Activated CD8-positive, alpha-beta memory T cell treated with anti-CD3 and anti-CD28 coated beads, Interleukin-2, amount 10 ng/mL, durations not matched to agents 7 days and 5 days (primary cell): Measurements from ENCODE around the gene SHLD1. TPM values are rescaled to one million over a fixed set of nuclear protein-coding genes. Genes with fewer than 3 reads are reported as not detected.
A peak's percentile ranks its signal among the peaks of the same experiment; 100 is the strongest.

ENCODE experiments used
- ATAC-seq: fragments of 150-1000 bp; cut with Tn5 transposase; one replicate; pipeline ENCODE4 v1.10.0; 2021; ENCODE audit warnings: moderate library complexity
- CTCF ChIA-PET: fragments of 350-600 bp; sonication (Branson Sonifier 250); formaldehyde crosslinking; loops from one replicate; lab custom pipeline; 2021; ENCODE audit warnings: antibody characterized with exemption; lab: Charles Lee
- DNase-seq: peaks from one replicate; pipeline ENCODE4 v3.0.0-alpha.2; 2020
- H3K27ac Mint-ChIP-seq: one replicate; pipeline ENCODE4 v1.8.0; 2021; ENCODE audit warnings: mild to moderate bottlenecking, mixed read lengths
- H3K27me3 Mint-ChIP-seq: one replicate; pipeline ENCODE4 v1.8.0; 2021; ENCODE audit warnings: mixed read lengths
- H3K36me3 Mint-ChIP-seq: one replicate; pipeline ENCODE4 v1.8.0; 2021; ENCODE audit warnings: mild to moderate bottlenecking, mixed read lengths
- H3K4me1 Mint-ChIP-seq: one replicate; pipeline ENCODE4 v1.8.0; 2021; ENCODE audit warnings: mixed read lengths
- H3K4me3 Mint-ChIP-seq: one replicate; pipeline ENCODE4 v1.8.0; 2021; ENCODE audit warnings: mild to moderate bottlenecking, moderate library complexity, mixed read lengths
- H3K9me3 Mint-ChIP-seq: one replicate; pipeline ENCODE4 v1.8.0; 2022; ENCODE audit warnings: low read depth, mixed read lengths
- total RNA-seq, 2 experiments: library from RNA; stranded (reverse); gene quantifications; one replicate each; pipeline ENCODE4 v1.2.3, GENCODE V29; 2021

The SHLD1 gene
- total RNA-seq, 2 experiments from 2014 or later, result 8.5 to 9.1 TPM

DNA sequence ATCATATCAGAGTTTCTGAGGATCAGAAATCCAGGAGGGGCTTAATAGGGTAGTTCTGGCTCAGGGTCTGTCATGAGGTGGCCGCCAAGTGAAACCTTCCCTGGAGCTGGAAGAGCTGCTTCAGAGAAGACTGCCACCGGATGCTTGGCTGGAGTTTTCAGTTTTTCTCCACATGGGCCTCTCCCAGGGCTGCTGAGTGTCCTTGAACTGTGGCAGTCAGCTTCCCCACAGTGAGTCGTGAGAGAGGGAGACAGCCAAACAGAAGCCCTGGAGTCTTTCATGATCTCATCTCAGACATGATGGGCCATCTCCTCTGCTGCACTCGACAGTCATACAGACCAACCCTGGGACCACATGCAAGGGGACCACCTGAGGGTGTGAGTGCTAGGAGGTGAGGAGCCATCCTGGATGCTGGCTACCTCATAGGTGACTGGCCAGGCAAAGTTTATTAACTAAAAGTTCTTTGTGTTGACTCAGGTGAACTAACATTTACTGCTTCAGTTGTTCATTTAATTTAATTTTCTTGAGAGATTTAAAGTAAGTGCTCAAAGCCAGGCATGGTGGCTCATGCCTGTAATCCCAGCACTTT lies 71.5 kb downstream of the SHLD1 start:
- Mint-ChIP-seq H3K27me3 (no peaks in the 10 kb centered on the region), H3K36me3 (peaks cover 5% of the 10 kb centered on the region), H3K4me3 (no peak overlapping the region), H3K27ac (no peak overlapping the region), H3K4me1 (peaks cover 11% of the 10 kb centered on the region), H3K9me3 (no peaks in the 10 kb centered on the region)
- no peak for DNase-seq
- no peak for ATAC-seq
- CTCF ChIA-PET, result interaction anchor here (0.9 kb wide), 1 partner anchor 262 kb away, joined by 3 read pairs; no protein-coding TSS in a partner anchor

DNA sequence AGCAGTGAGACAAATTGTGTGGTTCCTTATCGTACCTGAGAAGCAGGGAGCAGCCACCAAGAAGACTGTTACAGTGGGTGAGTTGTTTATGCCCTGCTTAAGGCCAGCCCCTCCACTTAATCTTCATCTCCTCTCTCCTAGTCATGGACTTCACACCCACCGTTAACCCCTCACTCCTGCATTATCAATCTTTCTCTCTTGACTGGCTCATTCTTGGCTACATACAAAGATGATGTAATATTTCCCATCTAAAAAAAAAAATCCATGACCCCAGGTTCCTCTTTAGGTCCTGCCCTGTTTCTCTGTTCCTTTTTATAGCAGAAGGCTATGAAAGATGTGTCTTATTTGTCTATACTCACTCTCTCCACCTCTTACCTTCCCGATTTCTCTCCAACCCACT lies 72.4 kb downstream of the SHLD1 start:
- Mint-ChIP-seq H3K27ac (no peak overlapping the region), H3K27me3 (no peaks in the 10 kb centered on the region), H3K9me3 (no peaks in the 10 kb centered on the region), H3K36me3 (peaks cover 5% of the 10 kb centered on the region), H3K4me3 (no peak overlapping the region), H3K4me1 (peaks cover 19% of the 10 kb centered on the region)
- DNase-seq (no peak), ATAC-seq (no peak)
- CTCF ChIA-PET, result no interaction called here

DNA sequence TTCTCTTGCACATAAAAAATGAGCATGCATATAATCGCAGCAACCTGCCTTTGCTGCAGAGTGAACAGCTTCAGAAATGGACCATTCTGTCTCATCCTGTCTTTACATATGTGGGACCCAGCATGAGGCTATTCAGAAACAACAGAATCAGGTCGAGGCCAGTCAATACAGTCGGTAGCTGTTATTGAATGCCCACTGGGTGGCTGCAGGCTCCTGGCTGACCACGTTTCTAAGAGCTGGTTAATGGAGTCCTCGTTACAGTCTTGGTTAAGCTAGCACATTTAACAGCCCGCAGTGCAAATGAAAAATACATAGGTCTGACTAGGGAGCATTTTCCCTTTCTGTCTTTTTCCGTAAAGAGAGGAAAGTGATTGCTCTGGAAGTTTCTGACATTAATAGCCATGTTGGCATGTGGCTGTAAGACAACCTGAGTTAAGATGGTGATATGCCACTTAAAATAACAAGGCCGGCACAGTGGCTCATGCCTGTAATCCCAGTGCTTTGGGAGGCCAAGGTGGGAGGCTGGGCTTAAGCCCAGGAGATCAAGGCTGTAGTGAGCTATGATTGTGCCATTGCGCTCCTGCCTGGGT lies 75.0 kb downstream of the SHLD1 start:
- ATAC-seq (no peak), DNase-seq (no peak)
- peaks cover 3% of the 10 kb centered on the region for H3K36me3 Mint-ChIP-seq
- H3K9me3 Mint-ChIP-seq, result no peaks in the 10 kb centered on the region
- H3K4me1 Mint-ChIP-seq, result peaks cover 24% of the 10 kb centered on the region
- H3K4me3 Mint-ChIP-seq, result no peak overlapping the region
- H3K27ac Mint-ChIP-seq, result no peak overlapping the region
- CTCF ChIA-PET, result interaction anchor here (0.8 to 1.8 kb wide), 2 partner anchors 8 to 37 kb away, joined by 3 to 5 read pairs; no protein-coding TSS in a partner anchor
- no peaks in the 10 kb centered on the region for H3K27me3 Mint-ChIP-seq

DNA sequence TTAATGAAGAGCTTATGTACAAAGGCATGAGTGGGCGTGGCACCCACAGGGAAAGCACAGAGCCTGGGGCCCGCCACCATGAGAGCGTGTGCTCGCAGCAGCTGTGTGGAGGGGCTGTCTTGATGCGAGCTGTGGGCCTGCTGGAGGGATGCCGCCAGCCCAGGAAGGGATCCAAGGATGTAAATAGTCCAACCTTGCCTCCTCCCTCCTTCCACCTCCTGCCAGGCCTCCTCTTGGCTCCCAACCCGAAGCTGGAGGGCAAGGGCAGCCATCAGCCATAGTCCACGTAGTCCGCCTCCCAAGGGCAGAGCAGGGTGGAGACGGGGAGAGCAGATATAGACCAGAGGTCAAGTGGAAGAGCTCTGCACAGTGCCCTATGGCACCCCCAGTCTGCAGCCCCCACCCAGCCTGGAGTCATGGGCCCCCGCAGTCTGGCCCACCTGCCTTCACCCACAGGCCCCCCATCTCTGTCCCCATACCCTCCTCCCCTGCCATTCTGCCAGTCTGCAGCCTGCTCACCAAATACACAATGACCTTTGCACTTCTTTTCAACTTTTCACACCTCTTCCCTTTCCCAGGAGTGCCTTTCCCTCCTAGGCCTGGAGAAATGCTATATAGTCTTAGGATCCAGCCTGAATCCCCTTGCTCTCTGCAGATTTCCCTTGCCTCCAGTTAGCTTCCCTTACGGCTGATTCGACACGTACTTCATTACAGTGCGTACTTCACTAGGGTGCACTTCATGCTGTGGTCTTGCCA lies 77.1 kb downstream of the SHLD1 start:
- CTCF ChIA-PET, result interaction anchor here (1.8 kb wide), 1 partner anchor 10 kb away, joined by 5 read pairs; no protein-coding TSS in a partner anchor
- no peak for DNase-seq
- Mint-ChIP-seq H3K4me3 (no peak overlapping the region), H3K9me3 (no peaks in the 10 kb centered on the region), H3K36me3 (no peaks in the 10 kb centered on the region), H3K27me3 (no peaks in the 10 kb centered on the region), H3K27ac (no peak overlapping the region), H3K4me1 (peaks cover 24% of the 10 kb centered on the region)
- ATAC-seq, result no peak

DNA sequence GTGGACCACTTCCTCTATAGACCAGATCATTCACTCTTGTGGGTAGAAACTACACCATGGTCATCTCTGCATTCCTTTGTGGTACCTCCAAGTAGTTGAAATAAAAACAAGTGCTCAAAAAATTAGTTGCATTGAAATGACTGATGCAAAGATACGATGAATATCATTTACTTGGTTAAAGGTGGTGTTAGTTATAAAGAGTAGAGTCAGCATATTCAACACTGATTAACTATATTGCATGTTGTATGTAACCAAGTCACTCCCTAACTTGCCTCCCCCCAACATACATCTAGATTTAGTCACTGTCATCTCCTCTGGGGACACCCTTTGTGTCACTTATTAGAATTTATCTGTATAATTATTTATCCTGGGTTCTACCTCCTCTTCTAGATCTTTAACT lies 77.7 kb downstream of the SHLD1 start:
- H3K4me3 Mint-ChIP-seq, result no peak overlapping the region
- peaks cover under 1% of the 10 kb centered on the region for H3K36me3 Mint-ChIP-seq
- CTCF ChIA-PET, result no interaction called here
- peaks cover 24% of the 10 kb centered on the region for H3K4me1 Mint-ChIP-seq
- no peak overlapping the region for H3K27ac Mint-ChIP-seq
- H3K27me3 Mint-ChIP-seq, result no peaks in the 10 kb centered on the region
- DNase-seq (no peak), ATAC-seq (no peak)
- no peaks in the 10 kb centered on the region for H3K9me3 Mint-ChIP-seq

DNA sequence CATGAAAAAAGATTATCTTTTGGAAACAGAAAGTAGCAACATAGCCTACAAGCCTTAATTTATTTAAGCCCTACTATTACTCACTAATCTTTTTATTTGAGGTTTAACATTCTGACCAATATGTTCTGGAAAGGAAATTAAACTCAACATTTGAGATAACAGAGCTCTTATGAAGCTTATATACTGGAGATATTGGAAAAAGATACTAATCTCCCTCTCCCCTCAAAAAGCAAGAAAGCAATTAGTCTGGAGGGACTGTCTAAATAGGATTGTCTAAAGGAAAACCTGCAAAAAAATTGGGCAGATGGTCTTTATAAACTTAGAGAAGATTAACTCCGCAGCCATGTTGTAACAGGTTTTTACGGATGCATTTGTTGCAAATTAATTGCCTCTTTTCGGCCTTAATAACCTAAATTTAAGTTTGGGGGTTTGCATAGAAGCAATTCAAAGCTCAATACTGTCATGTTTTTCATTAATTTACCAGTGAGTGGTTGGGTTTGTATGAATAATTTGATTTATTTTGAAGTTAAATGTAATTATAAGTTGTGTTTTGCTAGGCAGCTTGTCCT lies 79.1 kb downstream of the SHLD1 start:
- DNase-seq (no peak), ATAC-seq (no peak)
- H3K4me3 Mint-ChIP-seq, result no peak overlapping the region
- peaks cover 16% of the 10 kb centered on the region for H3K4me1 Mint-ChIP-seq
- no peaks in the 10 kb centered on the region for H3K9me3 Mint-ChIP-seq
- H3K36me3 Mint-ChIP-seq, result peaks cover 5% of the 10 kb centered on the region
- no peak overlapping the region for H3K27ac Mint-ChIP-seq
- CTCF ChIA-PET, result no interaction called here
- H3K27me3 Mint-ChIP-seq, result no peaks in the 10 kb centered on the region

DNA sequence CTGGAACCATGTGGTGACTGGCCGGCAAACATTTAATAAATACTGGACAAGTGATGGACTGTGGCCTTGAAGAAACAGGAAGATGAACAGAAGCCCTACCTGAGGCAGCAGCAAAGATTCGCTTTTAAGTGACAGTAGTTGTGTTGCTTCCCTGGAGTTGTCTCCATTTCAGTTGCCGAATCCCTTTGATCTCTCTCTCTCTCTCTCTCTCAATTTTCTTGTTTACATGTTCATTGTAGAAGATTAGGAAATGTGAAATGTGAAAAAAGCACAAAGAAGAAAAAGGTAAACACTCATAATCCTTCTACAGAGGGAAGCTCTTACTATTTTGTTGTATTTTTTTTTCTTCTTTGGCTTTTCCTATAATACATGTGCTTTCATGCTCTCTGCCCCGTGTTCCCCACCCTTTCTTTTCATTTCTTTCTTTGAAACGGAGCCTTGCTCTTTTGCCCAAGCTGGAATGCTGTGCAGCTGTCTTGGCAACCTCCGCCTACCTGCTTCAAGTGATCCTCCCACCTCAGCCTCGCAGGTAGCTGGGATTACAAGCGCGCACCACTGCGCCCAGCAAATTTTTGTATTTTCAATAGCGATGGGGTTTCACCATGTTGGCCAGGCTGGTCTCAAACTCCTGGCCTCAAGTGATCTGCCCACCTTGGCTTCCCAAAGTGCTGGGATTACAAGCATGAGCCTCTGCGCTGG lies 81.5 kb downstream of the SHLD1 start:
- Mint-ChIP-seq H3K36me3 (peaks cover 8% of the 10 kb centered on the region), H3K9me3 (peaks cover 3% of the 10 kb centered on the region), H3K4me1 (peaks cover 25% of the 10 kb centered on the region), H3K27ac (no peak overlapping the region), H3K4me3 (no peak overlapping the region), H3K27me3 (no peaks in the 10 kb centered on the region)
- CTCF ChIA-PET, result interaction anchor here (0.6 kb wide), 1 partner anchor 54 kb away, joined by 3 read pairs; no protein-coding TSS in a partner anchor
- DNase-seq (no peak), ATAC-seq (no peak)

DNA sequence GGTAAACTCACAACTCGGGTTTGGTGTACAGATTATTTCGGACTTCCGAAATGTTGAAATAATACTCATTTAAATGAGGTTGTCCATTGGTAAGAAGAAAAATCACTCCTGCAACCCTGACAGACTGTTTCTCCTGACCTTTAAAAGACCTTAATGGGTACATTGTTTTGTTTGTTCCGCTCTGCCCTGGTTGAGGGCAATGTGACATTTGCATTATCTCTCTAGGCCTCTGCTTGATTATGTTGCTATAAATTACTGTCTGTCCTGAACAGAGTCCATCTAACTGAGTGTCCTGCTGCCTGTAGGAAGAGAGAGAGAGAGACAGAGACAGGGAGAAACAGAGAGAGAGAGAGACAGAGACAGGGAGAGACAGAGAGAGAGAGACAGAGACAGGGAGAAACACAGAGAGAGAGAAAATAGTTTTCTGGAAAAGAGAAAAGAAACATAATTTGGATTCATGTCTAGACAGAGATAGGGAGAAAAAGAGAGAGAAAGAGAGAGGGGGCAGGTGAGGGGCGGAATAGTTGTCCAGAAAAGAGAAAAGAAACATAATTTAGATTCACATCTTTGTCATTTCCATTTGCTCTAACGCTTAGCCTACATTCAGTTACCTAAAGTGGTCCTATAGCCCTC lies 83.2 kb downstream of the SHLD1 start:
- no peak for DNase-seq
- Mint-ChIP-seq H3K36me3 (peaks cover 8% of the 10 kb centered on the region), H3K9me3 (peaks cover 3% of the 10 kb centered on the region), H3K27me3 (no peaks in the 10 kb centered on the region), H3K4me1 (peaks cover 12% of the 10 kb centered on the region), H3K27ac (no peak overlapping the region), H3K4me3 (no peak overlapping the region)
- no peak for ATAC-seq
- CTCF ChIA-PET, result no interaction called here

DNA sequence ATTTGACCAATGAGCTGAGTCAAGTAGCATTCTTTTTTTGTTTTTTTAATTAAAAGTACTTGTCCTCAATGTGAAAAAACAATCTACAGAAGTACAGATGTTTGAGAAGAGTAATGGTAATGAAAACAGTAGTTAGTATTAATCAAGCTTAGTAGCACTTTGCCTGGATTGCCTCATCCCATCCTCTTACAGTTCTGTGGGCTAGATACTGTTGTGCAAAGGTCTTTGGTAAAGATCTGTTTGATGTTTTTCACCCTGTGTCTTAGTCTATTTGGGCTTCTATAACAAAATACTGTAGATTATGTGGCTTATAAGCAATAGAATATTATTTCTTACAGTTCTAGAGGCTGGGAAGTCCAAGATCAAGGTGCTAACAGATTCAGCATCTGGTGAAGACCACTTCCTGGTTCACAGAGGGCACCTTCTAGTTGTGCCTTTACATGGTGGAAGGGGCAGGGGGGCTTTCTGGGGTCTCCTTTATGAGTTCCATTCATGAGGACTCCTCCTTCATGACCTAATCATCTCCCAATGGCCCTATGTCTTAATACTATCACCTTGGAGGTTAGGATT lies 84.3 kb downstream of the SHLD1 start:
- peaks cover 12% of the 10 kb centered on the region for H3K4me1 Mint-ChIP-seq
- H3K27ac Mint-ChIP-seq, result no peak overlapping the region
- ATAC-seq (no peak), DNase-seq (no peak)
- no peaks in the 10 kb centered on the region for H3K27me3 Mint-ChIP-seq
- CTCF ChIA-PET, result no interaction called here
- peaks cover 8% of the 10 kb centered on the region for H3K36me3 Mint-ChIP-seq
- no peak overlapping the region for H3K4me3 Mint-ChIP-seq
- H3K9me3 Mint-ChIP-seq, result peaks cover 3% of the 10 kb centered on the region

DNA sequence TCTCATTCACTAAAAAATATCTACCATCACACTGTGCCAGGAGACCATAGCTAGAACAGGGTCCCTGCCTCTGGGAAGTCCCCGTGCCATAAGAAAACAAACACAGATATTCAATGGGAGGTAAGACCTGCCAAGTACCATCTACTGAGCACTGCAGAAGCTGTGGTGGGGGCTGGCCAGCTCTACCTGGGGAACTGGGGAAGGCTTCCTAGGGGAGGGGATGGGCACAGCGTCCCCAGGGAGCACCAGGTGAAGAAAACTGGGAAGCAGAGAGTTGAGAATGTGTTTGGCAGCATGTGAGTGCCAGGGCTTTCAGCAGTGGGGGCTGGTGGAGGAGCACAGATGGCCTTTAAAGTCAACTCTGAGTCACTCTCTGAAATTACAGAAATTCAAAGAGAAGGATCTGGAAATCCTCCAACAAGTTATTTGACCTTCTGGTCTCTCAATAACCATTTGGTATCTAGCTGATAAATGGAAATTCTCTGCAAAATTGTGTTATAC lies 85.2 kb downstream of the SHLD1 start:
- DNase-seq (no peak), ATAC-seq (no peak)
- H3K9me3 Mint-ChIP-seq, result peaks cover 3% of the 10 kb centered on the region
- H3K4me1 Mint-ChIP-seq, result peaks cover 12% of the 10 kb centered on the region
- peaks cover 4% of the 10 kb centered on the region for H3K27me3 Mint-ChIP-seq
- CTCF ChIA-PET, result no interaction called here
- no peak overlapping the region for H3K27ac Mint-ChIP-seq
- peaks cover 8% of the 10 kb centered on the region for H3K36me3 Mint-ChIP-seq
- no peak overlapping the region for H3K4me3 Mint-ChIP-seq

DNA sequence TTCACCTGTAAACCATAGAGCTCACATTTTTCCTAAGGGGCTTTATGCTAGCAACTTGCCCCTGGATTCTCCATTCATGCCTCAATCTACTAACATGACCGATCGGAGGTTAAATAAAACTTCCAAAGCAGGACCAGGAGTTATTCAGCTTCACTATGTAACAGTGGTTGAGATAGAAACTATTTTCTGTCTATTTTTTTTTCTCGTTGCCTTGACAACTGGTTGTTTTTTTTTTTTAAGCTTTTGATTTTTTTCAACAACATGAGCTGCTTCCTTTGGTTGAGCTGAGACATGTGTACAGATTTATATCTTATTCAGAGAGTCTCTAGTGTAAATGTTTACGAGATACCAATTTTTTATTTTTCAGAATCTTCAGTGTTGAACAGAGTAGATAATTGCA lies 85.7 kb downstream of the SHLD1 start:
- Mint-ChIP-seq H3K9me3 (peaks cover 3% of the 10 kb centered on the region), H3K27me3 (peaks cover 4% of the 10 kb centered on the region), H3K36me3 (peaks cover 8% of the 10 kb centered on the region), H3K27ac (no peak overlapping the region), H3K4me3 (no peak overlapping the region), H3K4me1 (peaks cover 12% of the 10 kb centered on the region)
- no peak for DNase-seq
- peak; percentile 53 for ATAC-seq
- CTCF ChIA-PET, result interaction anchor here (0.6 kb wide), 1 partner anchor 317 kb away, joined by 3 read pairs; no protein-coding TSS in a partner anchor

DNA sequence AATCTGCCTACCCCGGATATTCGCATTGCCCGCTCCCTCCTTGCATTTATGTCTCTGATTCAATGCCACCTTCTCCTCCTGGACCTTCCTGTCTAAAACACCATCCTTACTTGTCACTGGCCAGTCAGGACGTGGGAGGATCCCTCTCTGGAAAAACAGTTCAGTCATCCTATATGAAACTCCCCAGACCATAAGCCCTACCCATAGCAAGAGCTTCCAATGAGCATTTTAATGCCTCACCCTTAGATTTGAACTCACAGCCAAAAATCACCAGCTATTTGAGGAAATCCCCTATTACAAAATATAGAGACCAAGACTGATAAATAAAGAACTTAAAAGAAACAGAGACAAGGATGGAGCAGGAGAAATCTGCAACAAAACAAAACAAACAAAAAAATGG lies 86.4 kb downstream of the SHLD1 start:
- Mint-ChIP-seq H3K4me1 (peaks cover 12% of the 10 kb centered on the region), H3K27ac (no peak overlapping the region), H3K9me3 (peaks cover 3% of the 10 kb centered on the region), H3K4me3 (no peak overlapping the region), H3K27me3 (peaks cover 4% of the 10 kb centered on the region), H3K36me3 (peaks cover 8% of the 10 kb centered on the region)
- ATAC-seq (no peak), DNase-seq (no peak)
- CTCF ChIA-PET, result interaction anchor here (0.6 kb wide), 1 partner anchor 318 kb away, joined by 3 read pairs; no protein-coding TSS in a partner anchor
